HG02759 (cell line): ENCODE data around the gene DNAH9.
"Not testable (repeated sequence)": the region's sequence is repeated elsewhere in the genome, so short reads cannot be mapped to it uniquely, and the experiment has no call there.

Experiments used
- ATAC-seq: cut with Tn5 transposase; IDR thresholded peaks from one replicate; pipeline ENCODE4 v1.9.1; 2021; ENCODE audit warnings: mild to moderate bottlenecking, moderate library complexity; ENCODE audit not compliant: unreplicated experiment

DNAH9 gene

GRCh38 chr17:11954936-11955335, 356.7 kb downstream of the DNAH9 start:
- no peak for ATAC-seq

- no peak for ATAC-seq
These were observed 371.3 kb downstream of the DNAH9 start for GRCh38 chr17:11969565-11969964.

DNA sequence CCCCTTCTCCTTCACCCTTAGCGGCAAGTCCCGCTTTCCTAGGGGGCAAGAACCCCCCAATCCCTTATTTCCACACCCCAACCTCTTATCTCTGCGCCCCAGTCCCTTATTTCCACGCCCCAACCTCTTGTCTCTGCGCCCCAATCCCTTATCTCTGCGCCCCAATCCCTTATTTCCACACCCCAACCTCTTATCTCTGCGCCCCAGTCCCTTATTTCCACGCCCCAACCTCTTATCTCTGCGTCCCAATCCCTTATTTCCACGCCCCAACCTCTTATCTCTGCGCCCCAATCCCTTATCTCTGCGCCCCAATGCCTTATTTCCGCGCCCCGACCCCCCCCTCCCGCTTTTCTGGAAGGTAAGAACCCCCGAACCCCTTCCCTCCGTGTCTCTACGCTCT, 374.5 kb downstream of the DNAH9 start:
- not testable (repeated sequence) for ATAC-seq

DNA sequence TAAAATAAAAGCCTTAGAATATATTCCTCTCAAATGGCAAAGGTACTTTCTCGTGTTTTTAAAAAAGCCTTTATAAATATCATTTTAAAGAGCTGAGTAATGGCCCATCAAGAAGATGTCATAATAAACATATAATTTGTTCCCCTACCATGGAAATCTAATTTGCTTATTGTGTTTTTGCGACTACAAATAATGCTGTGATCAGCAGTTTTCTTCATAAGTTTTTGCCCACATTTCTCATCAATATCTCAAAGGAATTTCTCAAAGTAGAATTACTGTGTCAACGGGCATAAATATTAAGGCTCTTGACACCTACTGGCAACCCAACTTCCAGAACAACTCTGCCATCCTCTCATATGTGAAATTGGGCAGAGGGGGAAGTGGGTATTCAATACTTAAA, 381.5 kb downstream of the DNAH9 start:
- ATAC-seq = no peak

- ATAC-seq = no peak
These were observed 382.5 kb downstream of the DNAH9 start for GRCh38 chr17:11980813-11981212.

- no peak for ATAC-seq
These were observed 383.6 kb downstream of the DNAH9 start for GRCh38 chr17:11981862-11982261.

- ATAC-seq = no peak
These were observed 388.1 kb downstream of the DNAH9 start for GRCh38 chr17:11986179-11986941.

- no peak for ATAC-seq
These were observed 388.7 kb downstream of the DNAH9 start for GRCh38 chr17:11986942-11987329.

- no peak for ATAC-seq
These were observed 392.2 kb downstream of the DNAH9 start for GRCh38 chr17:11990363-11990983.

DNA sequence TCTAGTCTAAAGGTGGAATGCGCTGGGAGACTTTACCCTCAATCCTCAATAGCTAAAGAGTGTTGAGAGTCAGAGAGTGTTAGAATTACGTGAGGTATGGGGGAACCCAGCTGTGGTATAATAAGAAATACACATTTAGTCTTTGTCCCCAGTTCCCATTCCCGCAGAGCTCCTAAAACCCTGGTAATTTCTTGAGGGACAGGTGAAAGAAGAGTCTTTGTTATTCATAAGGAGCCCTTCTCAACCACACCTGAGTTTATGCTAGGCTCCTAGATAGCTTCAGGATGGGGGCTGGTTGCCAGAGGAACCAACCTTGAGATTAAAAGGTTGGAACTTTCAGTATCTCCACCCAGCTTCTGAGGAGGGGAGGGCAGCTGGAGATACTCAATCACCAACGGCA, 393.2 kb downstream of the DNAH9 start:
- ATAC-seq = no peak

DNA sequence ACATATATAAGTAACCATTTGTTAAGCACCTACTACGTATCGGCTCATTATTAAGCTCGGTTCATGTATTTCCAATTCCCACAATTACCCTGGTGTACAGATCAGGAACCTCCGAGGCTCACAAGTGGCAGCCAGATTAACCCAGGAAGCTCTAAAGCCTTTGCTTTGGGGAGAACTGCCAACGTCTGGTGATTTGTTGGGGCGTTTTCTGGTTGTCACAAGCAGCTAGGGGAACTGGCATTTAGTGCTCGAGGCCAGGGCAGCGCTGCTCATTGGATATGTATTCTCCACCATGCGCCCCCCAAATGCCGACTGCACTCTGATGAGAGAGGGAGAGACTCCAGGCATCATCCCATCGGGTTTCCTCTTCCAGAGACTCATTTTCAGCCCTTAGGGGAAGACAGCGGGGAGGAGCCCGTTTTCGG, 398.5 kb downstream of the DNAH9 start:
- peak; percentile 33 for ATAC-seq

GRCh38 chr17:11997147-11997971, 399.1 kb downstream of the DNAH9 start, which contains the start of gene ZNF18:
TSS of gene ZNF18 (minus strand) at chr17:11997475. CDS start at chr17:11992829, 4,646 bp downstream.
- ATAC-seq = peak; percentile 96

DNA sequence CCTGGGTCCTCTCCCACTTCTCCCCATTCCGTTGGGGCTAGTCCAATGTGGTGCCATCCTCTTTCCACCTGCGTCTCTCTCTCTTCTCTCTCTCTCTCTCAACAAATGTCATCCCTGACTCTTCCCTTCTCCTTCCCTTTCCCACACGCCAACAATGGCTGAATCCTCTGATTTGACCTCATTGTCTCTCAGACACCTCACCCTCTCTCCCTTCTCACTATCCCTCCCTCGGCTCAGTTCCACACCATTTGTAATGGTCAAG, 399.6 kb downstream of the DNAH9 start:
- no peak for ATAC-seq

DNA sequence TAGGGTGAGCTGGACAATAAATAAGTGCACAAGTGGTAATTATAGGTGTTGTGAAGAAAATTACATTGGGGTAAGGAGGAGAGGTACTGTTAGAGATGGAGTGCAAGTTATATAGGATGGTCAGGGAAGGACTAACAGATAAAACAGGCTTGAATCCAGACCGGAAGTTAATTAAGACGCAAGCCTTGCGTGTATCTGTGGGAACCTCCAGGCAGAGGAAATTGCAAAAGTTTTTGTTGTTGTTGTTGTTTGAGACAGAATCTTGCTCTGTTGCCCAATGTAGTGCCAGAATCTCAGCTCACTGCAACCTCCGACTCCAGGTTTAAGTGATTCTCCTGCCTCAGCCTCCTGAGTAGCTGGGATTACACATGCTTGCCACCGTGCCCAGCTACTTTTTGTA, 401.4 kb downstream of the DNAH9 start:
- no peak for ATAC-seq

GRCh38 chr17:12007466-12007865, 409.2 kb downstream of the DNAH9 start:
- no peak for ATAC-seq
